H9 (cell line): ENCODE measurements around the gene SDK1. TPM values are rescaled to one million over a fixed set of nuclear protein-coding genes. Genes with fewer than 3 reads are reported as not detected.

ENCODE experiments used
- DNase-seq: peaks from one replicate; pipeline ENCODE4 v3.0.0-alpha.2; 2017
- H2AFZ ChIP-seq: one replicate; pipeline ENCODE4 v1.6.1; 2013; ENCODE audit warnings: mild to moderate bottlenecking, low read length, control low read depth, moderate library complexity
- H2AK5ac ChIP-seq: 2 replicates; pipeline ENCODE4 v1.6.1; 2013; ENCODE audit warnings: low read length, control low read depth, mixed read lengths; ENCODE audit not compliant: insufficient read length
- H2BK120ac ChIP-seq: one replicate; pipeline ENCODE4 v1.6.1; 2013; ENCODE audit warnings: low read depth, mild to moderate bottlenecking, low read length, control low read depth, inconsistent platforms; ENCODE audit not compliant: poor library complexity, severe bottlenecking
- H2BK12ac ChIP-seq: 2 replicates; pipeline ENCODE4 v1.6.1; 2013; ENCODE audit warnings: low read length, control low read depth, mixed read lengths, low read depth; ENCODE audit not compliant: insufficient read length
- H2BK15ac ChIP-seq: 2 replicates; pipeline ENCODE4 v1.6.1; 2013; ENCODE audit warnings: low read depth, low read length, control low read depth
- H2BK20ac ChIP-seq: one replicate; pipeline ENCODE4 v1.6.1; 2013; ENCODE audit warnings: low read depth, mild to moderate bottlenecking, low read length, control low read depth, inconsistent platforms; ENCODE audit not compliant: poor library complexity, severe bottlenecking
- H2BK5ac ChIP-seq: 2 replicates; pipeline ENCODE4 v1.6.1; 2013; ENCODE audit warnings: low read length, control low read depth, mixed read lengths; ENCODE audit not compliant: insufficient read length
- H3K14ac ChIP-seq: 2 replicates; pipeline ENCODE4 v1.6.1; 2013; ENCODE audit warnings: low read length, control low read depth; ENCODE audit not compliant: insufficient read depth
- H3K18ac ChIP-seq: 2 replicates; pipeline ENCODE4 v1.6.1; 2013; ENCODE audit warnings: low read depth, mild to moderate bottlenecking, mixed read lengths, low read length, control low read depth; ENCODE audit not compliant: insufficient read length
- H3K23ac ChIP-seq: 2 replicates; pipeline ENCODE4 v1.6.1; 2013; ENCODE audit warnings: low read length, control low read depth, mixed read lengths, low read depth; ENCODE audit not compliant: insufficient read length
- H3K23me2 ChIP-seq: 2 replicates; pipeline ENCODE4 v1.6.1; 2013; ENCODE audit warnings: low read depth, mild to moderate bottlenecking, mixed read lengths, low read length, control low read depth; ENCODE audit not compliant: insufficient read length, poor library complexity, severe bottlenecking
- H3K27ac ChIP-seq: 2 replicates; pipeline ENCODE4 v1.5.1; 2013; ENCODE audit warnings: low read length, control low read depth, mixed read lengths, low read depth; ENCODE audit not compliant: insufficient read length
- H3K27me3 ChIP-seq: 2 replicates; pipeline ENCODE4 v1.6.1; 2013; ENCODE audit warnings: low read length, control low read depth, inconsistent platforms; ENCODE audit not compliant: insufficient read depth
- H3K4ac ChIP-seq: 2 replicates; pipeline ENCODE4 v1.6.1; 2013; ENCODE audit warnings: low read depth, mild to moderate bottlenecking, control low read depth, inconsistent platforms, low read length, moderate library complexity
- H3K4me1 ChIP-seq: 2 replicates; pipeline ENCODE4 v1.6.1; 2013; ENCODE audit warnings: low read length, control low read depth, inconsistent platforms; ENCODE audit not compliant: insufficient read depth
- H3K4me2 ChIP-seq: 2 replicates; pipeline ENCODE4 v1.6.1; 2013; ENCODE audit warnings: low read length, control low read depth, mixed read lengths; ENCODE audit not compliant: insufficient read length, insufficient read depth
- H3K56ac ChIP-seq: 2 replicates; pipeline ENCODE4 v1.6.1; 2013; ENCODE audit warnings: low read depth, mild to moderate bottlenecking, mixed read lengths, low read length, control low read depth; ENCODE audit not compliant: insufficient read length
- H3K79me1 ChIP-seq: 2 replicates; pipeline ENCODE4 v1.6.1; 2013; ENCODE audit warnings: low read depth, mild to moderate bottlenecking, moderate library complexity, low read length, control low read depth, inconsistent platforms; ENCODE audit not compliant: insufficient read depth, poor library complexity, severe bottlenecking
- H3K79me2 ChIP-seq: 2 replicates; pipeline ENCODE4 v1.6.1; 2013; ENCODE audit warnings: low read length, control low read depth, inconsistent platforms; ENCODE audit not compliant: insufficient read depth
- H3K9ac ChIP-seq: 2 replicates; pipeline ENCODE4 v1.6.1; 2013; ENCODE audit warnings: low read length, control low read depth, mixed read lengths; ENCODE audit not compliant: insufficient read length; ENCODE audit errors: extremely low read depth
- H3K9me3 ChIP-seq: one replicate; pipeline ENCODE4 v1.6.1; 2013; ENCODE audit warnings: low read depth, low read length, inconsistent platforms; ENCODE audit not compliant: control insufficient read depth
- H3T11ph ChIP-seq: one replicate; pipeline ENCODE4 v1.6.1; 2013; ENCODE audit warnings: mild to moderate bottlenecking, low read length, control low read depth, inconsistent platforms
- H4K20me1 ChIP-seq: one replicate; pipeline ENCODE4 v1.6.1; 2013; ENCODE audit not compliant: control insufficient read depth, insufficient read length, insufficient read depth
- H4K5ac ChIP-seq: 2 replicates; pipeline ENCODE4 v1.6.1; 2013; ENCODE audit warnings: low read depth, mild to moderate bottlenecking, mixed read lengths, low read length, control low read depth; ENCODE audit not compliant: insufficient read length
- H4K8ac ChIP-seq: replicated peaks from 2 replicates; pipeline ENCODE4 v1.6.1; 2013; ENCODE audit warnings: low read length, control low read depth, mixed read lengths, low read depth; ENCODE audit not compliant: insufficient read length
- H4K91ac ChIP-seq: 2 replicates; pipeline ENCODE4 v1.6.1; 2013; ENCODE audit warnings: low read depth, mild to moderate bottlenecking, moderate library complexity, mixed read lengths, low read length, control low read depth; ENCODE audit not compliant: insufficient read length
- H3K27ac Mint-ChIP-seq, 3 experiments: 2 replicates in 2 of 3; 3 replicates in 1 of 3; pipeline ENCODE4 v1.8.0; 2020 to 2021; ENCODE audit warnings: mixed read lengths in 3 of 3, mild to moderate bottlenecking in 1 of 3, moderate library complexity in 1 of 3
- H3K27me3 Mint-ChIP-seq: 2 replicates; pipeline ENCODE4 v1.8.0; 2021; ENCODE audit warnings: low read depth, mild to moderate bottlenecking, moderate library complexity, mixed read lengths
- H3K36me3 Mint-ChIP-seq, 3 experiments: 2 replicates in 2 of 3; 3 replicates in 1 of 3; pipeline ENCODE4 v1.8.0; 2020 to 2021; ENCODE audit warnings: low read depth in 3 of 3, mixed read lengths in 3 of 3; ENCODE audit not compliant: insufficient read depth in 1 of 3
- H3K4me1 Mint-ChIP-seq, 2 experiments: 2 replicates each; pipeline ENCODE4 v1.8.0; 2020; ENCODE audit warnings: mixed read lengths in 2 of 2
- H3K4me3 Mint-ChIP-seq, 2 experiments: 2 replicates in 1 of 2; 3 replicates in 1 of 2; pipeline ENCODE4 v1.8.0; 2020 to 2021; ENCODE audit warnings: mild to moderate bottlenecking in 2 of 2, mixed read lengths in 2 of 2, moderate library complexity in 1 of 2
- H3K9me3 Mint-ChIP-seq, 2 experiments: 2 replicates in 1 of 2; 3 replicates in 1 of 2; pipeline ENCODE4 v1.8.0; 2020; ENCODE audit warnings: mild to moderate bottlenecking in 2 of 2, mixed read lengths in 2 of 2, moderate library complexity in 1 of 2
- CTCF ChIP-seq: fragments of 200-600 bp; sonication (generic); conservative IDR thresholded peaks from 3 replicates; pipeline ENCODE4 v1.8.0; 2021; ENCODE audit warnings: antibody characterized with exemption, mild to moderate bottlenecking
- WGBS: extraction: QIAGEN DNeasy Blood & Tissue Kit; methylation state at CpG from one replicate; pipeline ENCODE4 v1.1.7; 2013; ENCODE audit warnings: missing lambda C conversion rate, low lambda C conversion rate, mixed read lengths; ENCODE audit not compliant: insufficient read length; ENCODE audit errors: extremely low coverage; 5-methylcytosine and 5-hydroxymethylcytosine counted together
- total RNA-seq: library from RNA; stranded (reverse); gene quantifications from 2 replicates; pipeline ENCODE4 v1.2.1, GENCODE V29; 2021

SDK1 gene
- total RNA-seq, 1 experiment from 2014 or later, result 8.7 TPM

- Mint-ChIP-seq H3K9me3 (peaks cover under 1 to 13% of the 10 kb centered on the region in 2 experiments; a peak in 3 of 5 replicates), H3K27me3 (peaks cover 4% of the 10 kb centered on the region), H3K4me1 (peaks cover 38 to 57% of the 10 kb centered on the region in 2 experiments), H3K4me3 (no peak overlapping the region), H3K27ac (peak overlapping the region in 1 of 3 experiments; percentile 48; a peak in 1 of 7 replicates), H3K36me3 (peaks cover 0 to 5% (median 0%) of the 10 kb centered on the region in 3 experiments; a peak in 4 of 7 replicates)
- H2AFZ ChIP-seq, result no peak overlapping the region
- no peak overlapping the region for H3K9ac ChIP-seq
- no peak overlapping the region for H2BK15ac ChIP-seq
- no peak overlapping the region for H3K27ac ChIP-seq
- no peak for TF ChIP-seq CTCF
- H4K91ac ChIP-seq, result no peak overlapping the region
- no peak overlapping the region for H2BK12ac ChIP-seq
- no peaks in the 10 kb centered on the region for H3K79me2 ChIP-seq
- no peak overlapping the region for H3T11ph ChIP-seq
- no peak overlapping the region for H2BK20ac ChIP-seq
- H4K5ac ChIP-seq, result no peak overlapping the region
- H3K4ac ChIP-seq, result no peak overlapping the region
- no peaks in the 10 kb centered on the region for H3K9me3 ChIP-seq
- no peak overlapping the region for H3K56ac ChIP-seq
- no peaks in the 10 kb centered on the region; the same call in 1 of the 2 replicates for H3K4me1 ChIP-seq
- WGBS, result no CpG with 5 or more reads among the region's 7 CpGs
- no peak overlapping the region for H2AK5ac ChIP-seq
- no peak overlapping the region for H4K8ac ChIP-seq
- H3K23me2 ChIP-seq, result no peaks in the 10 kb centered on the region
- H3K4me2 ChIP-seq, result no peak overlapping the region
- no peak for DNase-seq
- H2BK5ac ChIP-seq, result no peak overlapping the region
- no peak overlapping the region for H2BK120ac ChIP-seq
- no peak overlapping the region for H3K14ac ChIP-seq
- H3K79me1 ChIP-seq, result no peaks in the 10 kb centered on the region
- no peaks in the 10 kb centered on the region for H4K20me1 ChIP-seq
- no peaks in the 10 kb centered on the region for H3K27me3 ChIP-seq
- no peak overlapping the region for H3K23ac ChIP-seq
- no peak overlapping the region for H3K18ac ChIP-seq
Observed at GRCh38 chr7:3282457-3282856, 18.6 kb upstream of the SDK1 start.
